UCSD-AML1 (cell line): Measurements from ENCODE around the gene EIF2B4.
"Not testable (repeated sequence)": the region's sequence is repeated elsewhere in the genome, so short reads cannot be mapped to it uniquely, and the experiment has no call there.

Experiments
- DNase-seq: peaks from one replicate; lab custom pipeline; 2025; ENCODE audit not compliant: unreplicated experiment; lab: John Stamatoyannopoulos, UW

The EIF2B4 gene

GRCh38 chr2:27378096-27378808 lies 8.1 kb upstream of the EIF2B4 start:
- DNase-seq = peak; percentile 22

GRCh38 chr2:27377618-27378095 lies 7.5 kb upstream of the EIF2B4 start:
- no peak for DNase-seq

GRCh38 chr2:27376866-27377617 lies 6.9 kb upstream of the EIF2B4 start:
- no peak for DNase-seq

GRCh38 chr2:27376151-27376865 lies 6.2 kb upstream of the EIF2B4 start:
- DNase-seq = no peak

- no peak for DNase-seq
Observed at GRCh38 chr2:27375513-27376099, 5.5 kb upstream of the EIF2B4 start.

- no peak for DNase-seq
Observed at GRCh38 chr2:27373567-27373966, 3.4 kb upstream of the EIF2B4 start.

- DNase-seq = no peak
Observed at GRCh38 chr2:27372937-27373336, 2.8 kb upstream of the EIF2B4 start.

- peak; percentile 43 for DNase-seq
Observed at GRCh38 chr2:27370816-27371620, 880 bp upstream of the EIF2B4 start.

- DNase-seq = no peak
Observed at GRCh38 chr2:27369471-27370025, 590 bp downstream of the EIF2B4 start.

GRCh38 chr2:27363933-27364332 lies 6.2 kb downstream of the EIF2B4 start:
- DNase-seq = no peak

- DNase-seq = no peak
Observed at GRCh38 chr2:27362678-27363420, 7.3 kb downstream of the EIF2B4 start.

- DNase-seq = peak; percentile 96
Observed at GRCh38 chr2:27356382-27357181, 13.6 kb downstream of the EIF2B4 start, which contains the start of gene GTF3C2. Gene GTF3C2, minus strand, starts transcription at chr2:27356764. Its CDS starts 13,210 bp downstream, at chr2:27343554.

- peak; percentile 85 for DNase-seq
Observed at GRCh38 chr2:27356056-27356381, 14.1 kb downstream of the EIF2B4 start.

GRCh38 chr2:27354597-27354927 lies 15.6 kb downstream of the EIF2B4 start:
- no peak for DNase-seq

GRCh38 chr2:27353762-27354596 lies 16.2 kb downstream of the EIF2B4 start:
- DNase-seq = no peak

- DNase-seq = not testable (repeated sequence)
Observed at GRCh38 chr2:27353386-27353761, 16.8 kb downstream of the EIF2B4 start.

GRCh38 chr2:27351802-27352598 lies 18.1 kb downstream of the EIF2B4 start:
- no peak for DNase-seq
